Mucosa of gallbladder (tissue), 1 donor: ENCODE measurements around the gene SRP72. TPM values are rescaled to one million over a fixed set of nuclear protein-coding genes. Genes with fewer than 3 reads are reported as not detected.
A peak's percentile ranks its signal among the peaks of the same experiment; 100 is the strongest.
"Not testable (repeated sequence)": the region's sequence is repeated elsewhere in the genome, so short reads cannot be mapped to it uniquely, and the experiment has no call there.

Experiments used
- DNase-seq: peaks from one replicate; pipeline ENCODE4 v3.0.0-alpha.2; 2020; ENCODE audit warnings: low spot score
- total RNA-seq: library from RNA; stranded (reverse); gene quantifications from one replicate; pipeline ENCODE4 v1.2.1, GENCODE V29; 2021
- donor health status: DM: no; HTN: no; CAD: no.

SRP72 gene
- total RNA-seq, 1 donor from 2014 or later, result 65.7 TPM

- DNase-seq, result no peak
These were observed 1.7 kb upstream of the SRP72 start for GRCh38 chr4:56465599-56466295.

- not testable (repeated sequence) for DNase-seq
These were observed 1.1 kb upstream of the SRP72 start for GRCh38 chr4:56466296-56466761.

- no peak for DNase-seq
These were observed 520 bp upstream of the SRP72 start for GRCh38 chr4:56466910-56467283.

GRCh38 chr4:56468097-56468422, 643 bp downstream of the SRP72 start:
- peak; percentile 13 for DNase-seq

- DNase-seq, result no peak
These were observed 2.2 kb downstream of the SRP72 start for GRCh38 chr4:56469489-56470210.

- DNase-seq, result no peak
These were observed 8.5 kb downstream of the SRP72 start for GRCh38 chr4:56475917-56476316.

GRCh38 chr4:56477192-56477702, 9.8 kb downstream of the SRP72 start:
- DNase-seq, result no peak

- no peak for DNase-seq
These were observed 13.3 kb downstream of the SRP72 start for GRCh38 chr4:56480691-56481090.

- DNase-seq, result no peak
These were observed 28.8 kb downstream of the SRP72 start for GRCh38 chr4:56496241-56496640.

- peak; percentile 31 for DNase-seq
These were observed 38.1 kb downstream of the SRP72 start, which contains the start of gene ARL9 for GRCh38 chr4:56505269-56506130. ARL9 (plus strand) TSS chr4:56505791; CDS start chr4:56505863, 72 bp downstream.

- DNase-seq, result peak; percentile 57
These were observed 43.7 kb downstream of the SRP72 start for GRCh38 chr4:56511098-56511497.

GRCh38 chr4:56512166-56512565, 44.7 kb downstream of the SRP72 start:
- no peak for DNase-seq

- DNase-seq, result no peak
These were observed 46.1 kb downstream of the SRP72 start for GRCh38 chr4:56513517-56513916.

GRCh38 chr4:56530269-56531148, 63.1 kb downstream of the SRP72 start:
- DNase-seq, result peak; percentile 83

GRCh38 chr4:56531149-56531770, 63.8 kb downstream of the SRP72 start:
- no peak for DNase-seq

- DNase-seq, result no peak
These were observed 64.4 kb downstream of the SRP72 start for GRCh38 chr4:56531823-56532222.

- no peak for DNase-seq
These were observed 64.8 kb downstream of the SRP72 start for GRCh38 chr4:56532239-56532638.

GRCh38 chr4:56535915-56536314, 68.5 kb downstream of the SRP72 start:
- no peak for DNase-seq

- DNase-seq, result no peak
These were observed 69.7 kb downstream of the SRP72 start for GRCh38 chr4:56537147-56537546.

GRCh38 chr4:56540826-56541225, 73.4 kb downstream of the SRP72 start:
- DNase-seq, result no peak
